ENCODE measurements around the gene NBEA.
A peak's percentile ranks its signal among the peaks of the same experiment; 100 is the strongest.

NBEA gene

GRCh38 chr13:35711909-35712308, 769.8 kb downstream of the NBEA start:
- no peak for DNase-seq (ENCODE audit: low spot score)

GRCh38 chr13:35712907-35713761, 771.1 kb downstream of the NBEA start:
- DNase-seq (ENCODE audit: low spot score), result no peak

- DNase-seq (ENCODE audit: low spot score), result peak; percentile 50
Observed at GRCh38 chr13:35714121-35714520, 772.1 kb downstream of the NBEA start.

GRCh38 chr13:35714588-35715377, 772.7 kb downstream of the NBEA start:
- DNase-seq (ENCODE audit: low spot score), result no peak

GRCh38 chr13:35716186-35716585, 774.1 kb downstream of the NBEA start:
- no peak for DNase-seq (ENCODE audit: low spot score)

GRCh38 chr13:35716729-35717128, 774.7 kb downstream of the NBEA start:
- DNase-seq (ENCODE audit: low spot score), result no peak

GRCh38 chr13:35718084-35718483, 776.0 kb downstream of the NBEA start:
- no peak for DNase-seq (ENCODE audit: low spot score)

- no peak for DNase-seq (ENCODE audit: low spot score)
Observed at GRCh38 chr13:35720290-35720689, 778.2 kb downstream of the NBEA start.

- DNase-seq (ENCODE audit: low spot score), result peak; percentile 83
Observed at GRCh38 chr13:35720690-35721554, 778.9 kb downstream of the NBEA start.
